ENCODE data around the gene LECT2.

DNA sequence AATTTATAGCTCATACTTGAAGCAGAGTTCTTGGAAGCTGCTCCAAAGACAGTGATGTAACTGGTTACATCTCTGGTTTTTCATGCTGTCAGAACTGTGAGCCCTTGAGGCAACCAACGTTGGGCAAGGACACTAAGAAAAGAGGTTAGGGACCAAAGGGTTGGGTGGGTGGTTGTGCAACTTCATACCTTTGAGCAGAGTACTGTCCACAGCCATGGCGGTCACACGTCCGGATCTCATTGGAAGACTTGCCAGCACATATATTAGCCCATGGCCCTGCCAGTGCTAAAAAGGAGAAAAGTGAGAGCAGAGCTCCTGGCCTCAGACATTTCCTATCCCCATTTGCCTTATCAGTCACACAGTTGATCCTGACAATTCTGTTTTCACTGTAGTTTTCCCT, 2.1 kb downstream of the LECT2 start:
- TF ChIP-seq, protein P1, sequence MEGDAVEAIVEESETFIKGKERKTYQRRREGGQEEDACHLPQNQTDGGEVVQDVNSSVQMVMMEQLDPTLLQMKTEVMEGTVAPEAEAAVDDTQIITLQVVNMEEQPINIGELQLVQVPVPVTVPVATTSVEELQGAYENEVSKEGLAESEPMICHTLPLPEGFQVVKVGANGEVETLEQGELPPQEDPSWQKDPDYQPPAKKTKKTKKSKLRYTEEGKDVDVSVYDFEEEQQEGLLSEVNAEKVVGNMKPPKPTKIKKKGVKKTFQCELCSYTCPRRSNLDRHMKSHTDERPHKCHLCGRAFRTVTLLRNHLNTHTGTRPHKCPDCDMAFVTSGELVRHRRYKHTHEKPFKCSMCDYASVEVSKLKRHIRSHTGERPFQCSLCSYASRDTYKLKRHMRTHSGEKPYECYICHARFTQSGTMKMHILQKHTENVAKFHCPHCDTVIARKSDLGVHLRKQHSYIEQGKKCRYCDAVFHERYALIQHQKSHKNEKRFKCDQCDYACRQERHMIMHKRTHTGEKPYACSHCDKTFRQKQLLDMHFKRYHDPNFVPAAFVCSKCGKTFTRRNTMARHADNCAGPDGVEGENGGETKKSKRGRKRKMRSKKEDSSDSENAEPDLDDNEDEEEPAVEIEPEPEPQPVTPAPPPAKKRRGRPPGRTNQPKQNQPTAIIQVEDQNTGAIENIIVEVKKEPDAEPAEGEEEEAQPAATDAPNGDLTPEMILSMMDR (IDR thresholded peaks at IDR 0.05) = no peak
- no peak for TF ChIP-seq POLR2AphosphoS5 (IDR thresholded peaks at IDR 0.05; ENCODE audit: low read depth, low read length)
- TF ChIP-seq, protein P2, sequence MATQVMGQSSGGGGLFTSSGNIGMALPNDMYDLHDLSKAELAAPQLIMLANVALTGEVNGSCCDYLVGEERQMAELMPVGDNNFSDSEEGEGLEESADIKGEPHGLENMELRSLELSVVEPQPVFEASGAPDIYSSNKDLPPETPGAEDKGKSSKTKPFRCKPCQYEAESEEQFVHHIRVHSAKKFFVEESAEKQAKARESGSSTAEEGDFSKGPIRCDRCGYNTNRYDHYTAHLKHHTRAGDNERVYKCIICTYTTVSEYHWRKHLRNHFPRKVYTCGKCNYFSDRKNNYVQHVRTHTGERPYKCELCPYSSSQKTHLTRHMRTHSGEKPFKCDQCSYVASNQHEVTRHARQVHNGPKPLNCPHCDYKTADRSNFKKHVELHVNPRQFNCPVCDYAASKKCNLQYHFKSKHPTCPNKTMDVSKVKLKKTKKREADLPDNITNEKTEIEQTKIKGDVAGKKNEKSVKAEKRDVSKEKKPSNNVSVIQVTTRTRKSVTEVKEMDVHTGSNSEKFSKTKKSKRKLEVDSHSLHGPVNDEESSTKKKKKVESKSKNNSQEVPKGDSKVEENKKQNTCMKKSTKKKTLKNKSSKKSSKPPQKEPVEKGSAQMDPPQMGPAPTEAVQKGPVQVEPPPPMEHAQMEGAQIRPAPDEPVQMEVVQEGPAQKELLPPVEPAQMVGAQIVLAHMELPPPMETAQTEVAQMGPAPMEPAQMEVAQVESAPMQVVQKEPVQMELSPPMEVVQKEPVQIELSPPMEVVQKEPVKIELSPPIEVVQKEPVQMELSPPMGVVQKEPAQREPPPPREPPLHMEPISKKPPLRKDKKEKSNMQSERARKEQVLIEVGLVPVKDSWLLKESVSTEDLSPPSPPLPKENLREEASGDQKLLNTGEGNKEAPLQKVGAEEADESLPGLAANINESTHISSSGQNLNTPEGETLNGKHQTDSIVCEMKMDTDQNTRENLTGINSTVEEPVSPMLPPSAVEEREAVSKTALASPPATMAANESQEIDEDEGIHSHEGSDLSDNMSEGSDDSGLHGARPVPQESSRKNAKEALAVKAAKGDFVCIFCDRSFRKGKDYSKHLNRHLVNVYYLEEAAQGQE (IDR thresholded peaks at IDR 0.05; ENCODE audit: insufficient read depth in 1 of 2, low read depth in 2 of 2, low read length in 1 of 2) = no peak
- no peak for TF ChIP-seq TCF7L2 (IDR thresholded peaks at IDR 0.05; ENCODE audit: low read depth, low read length)
- TF ChIP-seq SIN3A (IDR thresholded peaks at IDR 0.05; ENCODE audit: borderline replicate concordance, insufficient read depth, low read depth, low read length) = no peak
